Measurements from ENCODE around the gene GALNS. TPM values are rescaled to one million over a fixed set of nuclear protein-coding genes. Genes with fewer than 3 reads are reported as not detected.
"Not testable (repeated sequence)": the region's sequence is repeated elsewhere in the genome, so short reads cannot be mapped to it uniquely, and the experiment has no call there.

Gene GALNS
- total RNA-seq, 1 donor from 2014 or later = 18.3 TPM

- H3K4me3 ChIP-seq (ENCODE audit: low read depth, low read length) = no peak overlapping the region
- TF ChIP-seq, protein P1, sequence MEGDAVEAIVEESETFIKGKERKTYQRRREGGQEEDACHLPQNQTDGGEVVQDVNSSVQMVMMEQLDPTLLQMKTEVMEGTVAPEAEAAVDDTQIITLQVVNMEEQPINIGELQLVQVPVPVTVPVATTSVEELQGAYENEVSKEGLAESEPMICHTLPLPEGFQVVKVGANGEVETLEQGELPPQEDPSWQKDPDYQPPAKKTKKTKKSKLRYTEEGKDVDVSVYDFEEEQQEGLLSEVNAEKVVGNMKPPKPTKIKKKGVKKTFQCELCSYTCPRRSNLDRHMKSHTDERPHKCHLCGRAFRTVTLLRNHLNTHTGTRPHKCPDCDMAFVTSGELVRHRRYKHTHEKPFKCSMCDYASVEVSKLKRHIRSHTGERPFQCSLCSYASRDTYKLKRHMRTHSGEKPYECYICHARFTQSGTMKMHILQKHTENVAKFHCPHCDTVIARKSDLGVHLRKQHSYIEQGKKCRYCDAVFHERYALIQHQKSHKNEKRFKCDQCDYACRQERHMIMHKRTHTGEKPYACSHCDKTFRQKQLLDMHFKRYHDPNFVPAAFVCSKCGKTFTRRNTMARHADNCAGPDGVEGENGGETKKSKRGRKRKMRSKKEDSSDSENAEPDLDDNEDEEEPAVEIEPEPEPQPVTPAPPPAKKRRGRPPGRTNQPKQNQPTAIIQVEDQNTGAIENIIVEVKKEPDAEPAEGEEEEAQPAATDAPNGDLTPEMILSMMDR (conservative IDR thresholded peaks at IDR 0.05; ENCODE audit: low read depth, low read length) = no peak
- DNase-seq (ENCODE audit: low read depth) = no peak
Measured at GRCh38 chr16:88796278-88796677, 60.5 kb downstream of the GALNS start.

GRCh38 chr16:88793251-88793954 lies 63.3 kb downstream of the GALNS start:
- TF ChIP-seq, protein P1 (conservative IDR thresholded peaks at IDR 0.05; ENCODE audit: low read depth, low read length) = no peak
- no peak overlapping the region for H3K4me3 ChIP-seq (ENCODE audit: low read depth, low read length)
- DNase-seq (ENCODE audit: low read depth) = no peak

DNA sequence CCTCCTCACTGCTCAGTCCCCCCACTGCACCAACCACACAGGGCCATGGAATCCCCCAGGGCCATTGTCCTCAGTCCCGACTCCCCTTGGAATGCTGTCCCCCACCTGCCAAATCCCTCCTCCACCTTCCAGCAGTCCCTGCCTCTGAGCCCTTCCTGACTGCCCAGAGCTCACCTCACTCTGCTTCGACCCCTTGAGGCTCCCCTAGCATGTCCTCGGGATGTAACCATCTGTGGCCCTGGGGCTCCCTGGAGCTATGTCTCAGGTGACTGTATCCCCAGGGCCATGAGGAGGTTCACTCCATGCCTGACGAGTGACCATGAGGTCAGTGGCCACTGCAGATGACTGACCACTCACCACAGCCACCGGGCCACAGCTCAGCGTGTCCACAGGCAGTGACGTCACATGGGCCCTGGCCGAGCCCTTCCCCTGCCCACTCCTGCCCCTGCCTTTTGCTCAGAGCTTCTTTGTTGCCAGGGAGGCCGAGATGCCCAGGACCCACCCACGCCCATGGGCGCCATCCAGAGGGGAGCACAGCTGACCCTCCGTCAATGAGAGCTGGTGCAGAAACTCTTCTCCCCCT lies 64.0 kb downstream of the GALNS start:
- TF ChIP-seq, protein P1 (conservative IDR thresholded peaks at IDR 0.05; ENCODE audit: low read depth, low read length) = no peak
- DNase-seq (ENCODE audit: low read depth) = no peak
- no peak overlapping the region for H3K4me3 ChIP-seq (ENCODE audit: low read depth, low read length)

DNA sequence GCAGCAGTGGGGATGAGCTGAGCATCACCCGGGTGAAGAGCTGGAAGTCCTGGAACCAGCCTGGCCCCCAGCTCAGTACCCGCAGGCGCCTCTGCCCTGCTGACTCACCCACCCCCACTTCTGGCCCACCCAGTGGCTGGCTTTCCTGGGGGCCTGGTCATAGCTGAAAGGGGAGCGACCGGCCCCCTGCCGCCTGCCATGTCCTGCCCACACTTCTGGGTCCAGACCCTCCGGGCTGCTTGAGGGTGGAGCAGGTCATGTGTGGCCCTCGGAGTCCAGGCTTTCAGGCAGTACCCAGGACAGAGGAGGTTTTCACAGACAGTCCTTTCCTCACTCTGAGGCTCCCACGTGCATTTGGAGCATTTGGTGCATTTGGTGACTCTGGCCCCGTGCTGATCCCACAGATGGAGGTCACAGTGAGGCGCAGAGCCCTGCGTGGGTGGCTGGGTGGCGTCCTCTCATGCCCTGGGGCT lies 64.6 kb downstream of the GALNS start:
- no peak overlapping the region for H3K4me3 ChIP-seq (ENCODE audit: low read depth, low read length)
- no peak for DNase-seq (ENCODE audit: low read depth)
- TF ChIP-seq, protein P1 (conservative IDR thresholded peaks at IDR 0.05; ENCODE audit: low read depth, low read length) = no peak

- no peak for DNase-seq (ENCODE audit: low read depth)
- no peak overlapping the region for H3K4me3 ChIP-seq (ENCODE audit: low read depth, low read length)
- TF ChIP-seq, protein P1 (conservative IDR thresholded peaks at IDR 0.05; ENCODE audit: low read depth, low read length) = no peak
Measured at GRCh38 chr16:88790312-88791211, 66.2 kb downstream of the GALNS start.

GRCh38 chr16:88789594-88789993 lies 67.2 kb downstream of the GALNS start:
- TF ChIP-seq, protein P1 (conservative IDR thresholded peaks at IDR 0.05; ENCODE audit: low read depth, low read length) = no peak
- DNase-seq (ENCODE audit: low read depth) = no peak
- no peak overlapping the region for H3K4me3 ChIP-seq (ENCODE audit: low read depth, low read length)

GRCh38 chr16:88788749-88789148 lies 68.0 kb downstream of the GALNS start:
- DNase-seq (ENCODE audit: low read depth); H3K4me3 ChIP-seq (ENCODE audit: low read depth, low read length): not testable (repeated sequence)

Data from epithelial cell of proximal tubule (primary cell).